ENCODE data around the gene DBN1.

DNA sequence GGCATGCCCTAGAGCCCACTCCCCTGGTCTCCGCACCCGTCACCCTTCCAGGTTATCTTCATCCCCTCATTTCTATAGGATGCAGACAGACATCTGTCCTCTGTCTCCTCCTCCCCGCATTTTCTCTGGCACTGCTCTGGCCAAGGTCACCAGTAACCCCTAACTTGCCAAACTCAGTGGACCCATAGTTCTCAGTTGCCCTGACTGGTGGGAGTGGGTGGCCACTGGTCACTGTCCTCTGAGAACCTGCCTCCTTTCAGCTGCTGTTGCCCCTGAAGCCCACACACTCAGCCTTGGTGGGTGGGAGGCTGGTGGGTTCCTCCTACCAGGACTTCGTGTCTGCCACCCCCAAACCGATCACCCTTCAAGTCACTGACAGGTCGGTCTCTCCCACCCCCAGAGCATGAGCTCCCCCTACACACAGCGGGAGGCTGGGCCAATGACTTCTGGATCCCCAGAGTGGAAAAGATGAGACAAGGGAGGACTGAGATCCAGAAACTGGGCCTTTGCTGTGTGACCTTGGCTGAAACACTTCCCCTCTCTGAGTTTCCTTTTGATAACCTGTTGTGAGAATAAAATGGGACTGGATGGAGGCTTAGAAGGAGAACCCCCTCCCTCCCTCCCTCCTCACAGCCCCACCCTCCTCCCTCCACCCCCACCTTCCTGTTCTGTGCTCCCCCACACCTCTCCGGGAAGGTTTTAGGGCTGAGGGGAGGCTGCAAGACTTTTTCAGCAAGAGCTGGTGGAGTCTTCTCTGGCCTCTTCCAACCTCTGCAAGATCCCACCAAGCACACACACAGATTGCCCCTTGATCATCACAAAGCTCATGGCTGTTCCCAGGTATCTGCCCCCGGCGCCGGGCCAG is 2.4 kb upstream of the DBN1 start:
- TF ChIP-seq CTCF (conservative IDR thresholded peaks at IDR 0.05; ENCODE audit: low read depth, low read length) (no peak), EZH2 (IDR thresholded peaks at IDR 0.05; ENCODE audit: borderline replicate concordance, low read depth, low read length, poor library complexity, severe bottlenecking) (no peak)

Data from A673 (cell line).